ENCODE data around the gene NRCAM.

GRCh38 chr7:108402865-108403264 lies 53.4 kb downstream of the NRCAM start:
- no peak for TF ChIP-seq GATA3 (IDR thresholded peaks at IDR 0.05; ENCODE audit: low read depth, low read length)
- TF ChIP-seq GATA2 (IDR thresholded peaks at IDR 0.05; ENCODE audit: low read depth, low read length) = no peak
